NCI-H345 treated with DMSO at 0.1 percent for 48 hours (cell line): ENCODE results near the gene CA10.

ENCODE experiments used
- DNase-seq: peaks from one replicate; lab custom pipeline; 2025; ENCODE audit not compliant: unreplicated experiment; lab: John Stamatoyannopoulos, UW

CA10 gene

DNA sequence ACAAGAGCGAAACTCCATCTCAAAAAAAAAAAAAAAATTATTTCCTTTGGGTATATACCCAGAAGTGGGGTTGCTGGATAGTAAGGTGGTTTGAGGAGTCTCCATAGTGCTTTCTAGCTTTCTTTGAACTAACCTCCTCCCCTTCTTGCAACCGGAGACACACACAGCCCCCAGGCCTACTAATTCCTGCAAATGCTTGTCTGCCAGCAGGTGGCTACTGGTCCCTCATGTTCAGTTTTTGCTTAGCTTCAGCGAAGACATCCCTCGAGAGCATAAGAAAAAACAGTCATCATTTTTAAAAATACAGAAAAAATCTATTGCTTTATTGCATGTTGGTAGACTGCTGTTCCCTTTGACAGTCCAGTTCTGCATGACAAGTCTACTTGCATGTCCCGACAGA lies 459.2 kb downstream of the CA10 start:
- DNase-seq = no peak

DNA sequence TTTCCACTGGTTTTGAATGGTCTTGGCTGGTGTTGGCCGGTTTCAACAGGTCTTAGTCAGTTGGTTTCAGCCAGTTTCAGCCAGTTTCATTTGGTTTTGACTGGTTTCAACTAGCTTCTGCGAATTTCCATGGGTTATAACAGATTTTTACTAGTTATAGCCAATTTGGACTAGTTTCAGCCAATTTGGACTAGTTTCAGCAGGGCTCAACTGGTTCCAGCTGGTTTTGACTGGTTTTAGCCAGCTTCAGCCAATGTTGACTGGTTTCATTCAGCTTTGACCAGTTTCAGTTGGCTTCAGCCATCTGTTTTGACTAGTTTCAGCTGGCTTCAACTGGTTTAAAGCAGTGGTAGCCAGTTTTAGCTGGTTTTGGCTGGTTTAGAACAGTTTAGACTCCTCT lies 465.6 kb downstream of the CA10 start:
- DNase-seq = no peak

DNA sequence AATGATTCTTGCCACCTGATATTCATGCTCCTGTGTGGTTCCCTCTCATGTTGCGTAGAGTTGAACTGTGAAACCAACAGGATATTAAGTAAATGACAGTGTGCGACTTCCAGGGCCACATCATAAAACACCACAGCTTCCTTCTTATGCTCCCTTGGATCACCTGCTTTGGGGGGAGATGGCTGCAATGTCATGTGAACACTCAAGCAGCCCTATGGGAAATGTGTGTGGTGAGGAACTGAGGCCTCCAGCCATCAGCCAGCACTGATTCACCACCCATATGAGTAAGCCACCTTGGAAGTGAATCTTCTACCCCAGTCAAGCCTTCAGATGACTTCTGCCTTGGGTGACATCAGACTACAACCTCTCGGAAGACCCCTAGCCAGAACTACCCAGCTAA lies 470.6 kb downstream of the CA10 start:
- no peak for DNase-seq

DNA sequence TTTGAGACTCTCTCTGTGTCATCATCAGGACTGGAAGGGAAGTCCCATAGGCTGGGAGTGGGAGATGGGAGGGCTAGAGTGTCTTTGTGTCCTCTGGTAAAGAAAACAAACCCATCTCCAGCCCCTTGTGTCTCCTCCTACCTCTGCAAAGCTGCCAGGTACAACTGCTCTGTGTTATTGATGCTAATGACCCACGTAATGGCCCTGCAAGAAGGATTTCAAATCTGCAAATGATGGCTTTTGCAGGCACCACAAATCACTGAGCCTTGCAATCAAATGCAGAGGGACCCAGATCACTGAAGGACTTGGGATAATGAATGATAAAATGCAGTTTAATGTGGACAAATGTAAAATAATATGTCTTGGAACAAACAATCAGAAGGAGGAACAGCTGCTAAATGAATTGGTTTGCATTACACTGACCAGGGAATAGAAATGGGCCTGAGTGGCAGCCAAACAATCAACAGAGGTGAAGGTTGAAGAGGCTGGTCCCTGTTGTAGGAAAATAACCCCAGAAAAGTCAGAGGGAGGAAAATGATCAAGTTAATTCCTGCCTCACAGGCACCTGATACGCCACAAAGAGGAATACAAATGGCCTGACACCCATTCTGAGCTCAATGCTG lies 473.1 kb downstream of the CA10 start:
- no peak for DNase-seq

DNA sequence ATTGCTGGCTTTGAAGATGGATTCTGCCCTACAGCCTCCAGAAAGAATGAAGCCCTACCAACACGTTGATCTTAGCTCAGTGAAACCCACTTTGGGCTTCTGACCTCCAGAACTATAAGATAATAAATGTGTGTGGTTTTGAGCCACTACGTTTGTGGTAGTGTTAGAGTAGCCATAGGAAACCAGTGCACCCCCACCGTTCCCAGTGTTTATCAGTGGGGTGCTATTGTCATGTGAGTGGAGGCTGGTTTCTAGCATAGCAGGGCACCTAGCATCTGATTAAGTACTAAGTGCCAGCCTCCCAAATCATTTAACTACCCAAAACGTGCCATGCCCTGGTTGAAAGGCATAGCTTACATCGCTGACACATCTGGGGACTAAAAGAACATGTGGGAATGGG lies 474.3 kb downstream of the CA10 start:
- no peak for DNase-seq

DNA sequence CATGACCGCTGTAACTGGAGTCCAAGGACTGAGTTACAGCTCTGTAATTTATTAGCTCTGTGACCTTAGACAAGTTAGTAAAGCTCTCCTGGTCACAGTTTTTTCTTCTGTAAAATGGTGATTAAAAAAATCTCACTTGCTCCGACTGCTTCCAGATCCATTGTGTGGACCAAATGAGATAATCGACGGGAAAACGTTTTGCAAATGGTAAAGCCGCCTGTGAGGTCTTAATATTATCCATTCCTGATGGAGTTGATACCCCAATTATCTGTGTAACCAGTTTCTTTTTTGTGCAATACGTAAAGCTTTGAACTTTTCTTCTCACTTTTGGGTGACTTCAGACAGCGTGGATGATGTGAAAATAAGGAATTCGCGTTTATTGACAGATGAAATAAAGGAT lies 475.2 kb downstream of the CA10 start:
- DNase-seq = no peak

DNA sequence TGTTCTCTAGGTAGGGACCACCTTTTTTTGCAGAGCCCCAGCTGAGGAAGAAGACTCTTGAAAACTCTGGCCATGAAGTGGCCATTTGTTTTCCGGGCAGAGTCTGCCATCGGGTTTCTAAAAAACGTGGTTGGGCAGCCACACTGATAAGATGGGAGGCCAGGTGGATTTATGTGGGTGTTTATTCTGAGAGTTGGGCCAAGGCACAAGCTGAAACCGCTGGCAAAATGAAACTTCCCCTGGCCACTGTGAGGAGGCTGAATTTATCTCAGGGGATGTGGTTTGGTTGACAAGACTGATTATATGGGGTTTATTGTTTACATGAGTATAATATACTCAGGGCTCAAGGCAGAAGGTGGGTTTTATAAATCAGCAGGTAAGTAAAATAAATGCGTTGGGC lies 476.4 kb downstream of the CA10 start:
- no peak for DNase-seq

DNA sequence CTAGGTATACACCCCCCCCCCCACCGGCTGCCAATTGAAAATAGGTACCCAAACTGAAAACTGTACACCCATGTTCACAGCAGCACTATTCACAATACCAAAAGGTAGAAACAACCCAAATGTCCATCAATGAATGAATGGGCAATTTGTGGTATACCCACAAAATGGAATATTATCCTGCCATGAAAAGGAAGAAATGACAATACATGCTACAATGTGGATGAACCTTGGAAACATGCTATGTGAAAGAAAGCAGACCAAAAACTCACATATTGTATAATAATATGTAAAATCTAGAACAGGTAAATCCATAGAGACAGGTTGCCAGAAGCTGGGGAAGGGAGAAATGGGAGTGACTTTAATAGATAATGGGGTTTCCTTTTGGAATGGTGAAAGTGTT lies 480.6 kb downstream of the CA10 start:
- DNase-seq = no peak

DNA sequence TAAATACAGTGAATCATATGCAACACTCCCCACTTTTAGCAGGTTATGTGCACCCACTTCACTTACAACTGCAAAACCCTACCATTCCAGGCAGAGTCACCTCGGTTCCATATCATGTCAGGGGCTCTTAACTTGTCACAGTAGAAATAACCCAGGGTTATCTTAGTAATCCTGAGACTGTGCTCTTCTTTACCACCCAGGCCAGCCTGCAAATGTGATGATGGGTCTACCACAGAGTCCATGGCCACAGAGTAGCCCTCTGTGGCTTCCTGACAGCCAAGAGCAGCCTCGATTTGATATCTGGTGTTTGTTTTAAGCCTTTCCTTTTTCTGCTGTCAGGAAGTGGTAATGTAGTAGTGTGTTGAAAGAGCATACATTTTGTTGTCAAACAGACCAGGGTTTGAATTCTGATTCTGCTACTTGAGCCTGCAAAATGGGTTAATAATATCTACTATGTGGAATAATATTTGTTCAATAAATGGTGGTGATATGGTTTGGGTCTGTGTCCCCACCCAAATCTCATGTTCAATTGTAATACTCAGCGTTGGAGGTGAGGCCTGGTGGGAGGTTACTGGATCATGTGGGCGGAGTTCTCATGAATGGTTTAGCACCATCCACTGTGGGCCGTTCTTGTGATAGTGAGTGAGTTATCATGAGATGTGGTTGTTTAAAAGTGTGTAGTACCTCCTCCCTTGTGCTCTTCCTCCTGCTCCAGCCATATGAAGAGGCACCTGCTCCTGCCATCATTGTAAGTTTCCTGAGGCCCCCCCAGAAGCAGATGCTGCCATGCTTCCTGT lies 481.6 kb downstream of the CA10 start:
- no peak for DNase-seq

DNA sequence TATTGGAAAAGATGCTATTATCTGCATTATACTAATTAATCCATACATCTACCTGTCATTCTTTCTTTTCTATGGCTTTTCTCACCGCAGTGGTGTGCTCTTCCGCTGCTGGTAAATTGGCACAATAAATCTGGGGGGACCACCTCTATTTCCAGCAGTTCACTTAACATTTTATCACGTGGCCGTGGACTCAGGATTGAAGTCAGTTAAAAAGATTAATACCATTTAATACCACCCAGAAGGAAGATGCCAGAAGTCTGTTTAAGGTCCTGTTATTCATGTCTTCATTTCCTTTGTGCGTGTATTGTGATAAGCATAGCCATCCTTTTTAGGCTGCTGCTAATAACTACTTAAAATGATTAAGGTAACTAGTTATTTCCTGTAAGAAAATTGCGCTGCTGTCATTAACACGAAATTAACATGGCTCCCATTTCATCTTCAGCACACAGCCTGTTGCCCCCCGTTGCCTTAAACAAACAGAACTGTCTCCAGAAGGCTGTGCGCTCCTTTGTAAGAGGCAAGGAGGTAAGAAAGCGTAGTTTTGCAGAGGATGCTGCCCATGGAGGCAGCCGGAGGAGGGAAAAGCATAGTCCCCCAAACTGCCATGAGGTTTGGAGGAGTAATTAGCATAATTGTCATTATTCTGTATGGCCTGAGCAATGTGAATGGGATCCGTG lies 483.8 kb downstream of the CA10 start:
- no peak for DNase-seq

DNA sequence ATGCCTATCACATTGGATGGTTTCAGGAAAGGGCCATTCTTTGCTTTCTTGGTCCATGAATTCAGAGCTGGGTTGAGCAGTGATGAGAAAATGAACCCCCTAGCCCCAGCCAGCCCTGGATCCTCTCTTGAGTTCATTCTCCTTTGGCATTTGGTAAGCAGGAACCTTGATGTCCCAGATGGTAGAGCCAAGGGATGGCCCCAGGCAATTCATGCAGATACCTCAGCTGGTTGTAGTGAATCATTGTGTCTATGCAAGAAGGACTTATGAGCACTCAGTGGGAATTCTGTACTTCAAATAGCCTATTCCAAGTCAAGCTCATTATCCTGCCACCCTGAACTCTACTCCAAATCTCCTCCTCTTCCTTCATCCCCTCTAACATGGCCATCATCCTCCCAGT lies 485.4 kb downstream of the CA10 start:
- no peak for DNase-seq

DNA sequence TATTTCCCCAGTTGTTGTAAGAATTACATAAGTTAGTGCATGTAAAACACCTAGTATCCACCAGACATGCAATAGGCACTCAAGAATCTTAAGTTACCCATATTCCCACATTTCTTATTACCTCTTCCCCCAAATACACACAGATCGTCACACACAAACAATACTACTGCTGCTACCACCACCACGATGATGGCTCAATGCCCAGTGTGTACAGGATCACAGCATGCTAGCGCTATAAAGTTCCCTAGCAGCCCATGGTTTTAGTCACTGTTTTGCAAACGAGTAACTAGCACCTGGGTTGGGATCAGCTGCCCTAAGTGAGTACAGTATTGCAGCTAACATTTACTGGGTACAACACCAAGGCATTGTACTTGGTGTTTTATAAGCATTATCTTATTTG lies 486.4 kb downstream of the CA10 start:
- DNase-seq = no peak

DNA sequence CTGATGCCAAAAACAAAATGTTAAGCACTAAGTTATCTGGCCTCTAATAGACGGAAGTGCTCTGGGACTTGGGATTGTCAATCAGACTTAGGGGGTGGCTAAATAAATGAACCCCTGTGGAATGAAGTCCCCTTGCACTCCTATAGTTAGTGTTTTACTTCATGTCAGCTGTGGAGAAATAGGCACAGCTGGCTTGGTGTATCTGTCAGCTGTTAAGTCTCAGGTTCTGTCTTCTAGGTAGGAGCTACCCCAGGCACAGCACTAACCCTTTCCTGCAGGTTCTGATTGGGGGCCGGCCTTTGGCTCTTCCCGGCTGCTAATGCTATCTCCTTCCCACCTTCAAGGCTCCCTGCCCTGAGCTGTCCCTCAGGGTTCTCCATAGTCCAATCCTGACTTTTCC lies 487.6 kb downstream of the CA10 start:
- DNase-seq = no peak

DNA sequence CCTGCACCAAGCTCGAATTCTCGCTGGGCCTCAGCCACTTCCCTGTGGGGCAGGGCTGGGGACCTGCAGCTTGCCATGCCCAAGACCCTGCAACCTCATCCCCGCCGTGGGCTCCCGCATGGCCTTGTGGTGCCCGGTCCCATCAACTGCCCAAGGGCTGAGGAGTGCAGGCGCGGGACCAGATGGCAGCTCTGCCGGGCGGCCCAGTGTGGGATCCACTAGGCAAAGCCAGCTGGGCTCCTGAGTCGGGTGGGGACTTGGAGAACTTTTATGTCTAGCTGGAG lies 489.6 kb downstream of the CA10 start:
- DNase-seq = no peak

DNA sequence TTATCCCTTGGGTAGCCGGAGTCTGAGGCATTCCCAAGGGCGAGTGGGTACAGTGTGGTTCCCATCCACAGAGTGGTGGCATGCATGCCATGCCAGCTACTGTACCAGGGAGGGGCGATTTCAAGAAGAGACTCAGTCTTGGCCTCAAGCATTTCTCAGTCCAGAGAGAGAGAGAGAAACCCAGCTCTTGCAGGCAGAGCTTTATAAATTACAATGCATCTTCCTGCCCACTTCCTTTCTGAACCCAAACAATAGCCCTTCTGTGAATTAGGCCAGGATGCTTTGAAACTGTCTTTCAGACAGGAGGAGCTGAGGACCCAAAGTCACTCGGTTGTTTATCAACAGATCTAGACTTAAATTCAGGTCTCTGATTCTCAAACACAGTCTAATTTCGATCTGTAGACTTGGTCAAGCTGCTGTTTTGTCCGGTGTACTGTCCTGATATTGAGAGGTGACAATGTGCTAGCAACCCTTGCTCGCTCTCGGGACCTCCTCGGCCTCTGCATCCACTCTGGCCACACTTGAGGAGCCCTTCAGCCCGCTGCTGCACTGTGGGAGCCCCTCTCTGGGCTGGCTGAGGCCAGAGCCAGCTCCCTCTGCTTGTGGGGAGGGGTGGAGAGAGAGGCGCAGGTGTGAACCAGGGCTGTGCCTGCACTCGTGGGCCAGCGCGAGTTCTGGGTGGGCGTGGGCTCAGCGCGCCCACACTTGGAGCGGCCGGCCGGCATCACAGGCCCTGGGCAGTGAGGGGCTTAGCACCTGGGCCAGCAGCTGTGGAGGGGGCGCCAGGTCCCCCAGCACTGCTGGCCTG lies 490.2 kb downstream of the CA10 start:
- no peak for DNase-seq

DNA sequence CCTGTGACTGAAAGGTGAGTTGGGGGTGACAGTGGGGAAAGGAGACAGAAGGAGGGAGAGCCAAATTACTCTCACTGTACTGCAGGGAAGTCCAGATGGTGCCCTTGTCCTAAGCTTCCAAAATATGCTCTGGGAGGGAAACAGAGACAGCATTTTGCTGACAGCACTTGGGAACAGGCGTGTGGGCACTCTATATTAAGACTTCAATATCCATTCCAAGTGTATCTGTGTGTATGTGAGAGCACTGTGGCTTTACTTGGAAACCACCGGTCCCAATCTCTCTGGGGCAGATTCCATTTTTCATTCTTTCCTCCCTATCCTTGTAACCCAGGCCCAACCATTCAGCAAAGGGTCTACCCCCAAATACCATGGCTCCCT lies 490.8 kb downstream of the CA10 start:
- no peak for DNase-seq

DNA sequence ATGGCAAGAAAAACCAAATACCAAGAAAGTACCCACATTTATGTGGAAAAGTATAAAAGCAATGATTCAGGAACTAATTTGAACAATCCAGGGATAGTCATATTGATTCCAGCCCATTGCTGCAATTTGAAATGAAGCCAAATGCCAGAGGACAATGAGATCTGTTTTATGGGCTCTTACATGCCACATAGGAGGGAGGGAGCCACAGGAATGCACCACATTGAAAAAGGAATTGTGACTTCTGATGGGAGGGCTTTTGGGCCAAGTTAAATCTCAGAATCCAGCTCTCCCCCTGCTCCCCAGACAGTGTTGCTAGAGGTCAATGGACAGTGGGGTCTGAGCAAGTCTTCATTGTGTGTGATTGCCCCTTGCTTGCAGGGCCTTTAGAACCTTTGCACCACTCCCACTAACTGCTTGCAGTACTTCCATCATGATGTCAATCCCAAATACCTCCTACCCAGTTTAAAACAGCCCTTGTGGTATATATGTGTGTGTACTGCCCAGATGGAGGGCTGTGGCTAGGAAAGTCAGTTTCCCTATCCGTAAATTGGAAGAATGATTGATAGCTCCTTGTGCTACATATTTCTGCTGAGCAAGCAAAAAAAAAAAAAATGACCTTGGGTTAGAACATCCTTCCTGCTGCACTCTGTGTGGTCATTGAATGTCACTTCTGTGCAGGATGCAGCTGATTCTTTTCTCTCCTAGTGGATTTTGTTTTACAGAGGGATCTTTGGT lies 491.4 kb downstream of the CA10 start:
- no peak for DNase-seq

DNA sequence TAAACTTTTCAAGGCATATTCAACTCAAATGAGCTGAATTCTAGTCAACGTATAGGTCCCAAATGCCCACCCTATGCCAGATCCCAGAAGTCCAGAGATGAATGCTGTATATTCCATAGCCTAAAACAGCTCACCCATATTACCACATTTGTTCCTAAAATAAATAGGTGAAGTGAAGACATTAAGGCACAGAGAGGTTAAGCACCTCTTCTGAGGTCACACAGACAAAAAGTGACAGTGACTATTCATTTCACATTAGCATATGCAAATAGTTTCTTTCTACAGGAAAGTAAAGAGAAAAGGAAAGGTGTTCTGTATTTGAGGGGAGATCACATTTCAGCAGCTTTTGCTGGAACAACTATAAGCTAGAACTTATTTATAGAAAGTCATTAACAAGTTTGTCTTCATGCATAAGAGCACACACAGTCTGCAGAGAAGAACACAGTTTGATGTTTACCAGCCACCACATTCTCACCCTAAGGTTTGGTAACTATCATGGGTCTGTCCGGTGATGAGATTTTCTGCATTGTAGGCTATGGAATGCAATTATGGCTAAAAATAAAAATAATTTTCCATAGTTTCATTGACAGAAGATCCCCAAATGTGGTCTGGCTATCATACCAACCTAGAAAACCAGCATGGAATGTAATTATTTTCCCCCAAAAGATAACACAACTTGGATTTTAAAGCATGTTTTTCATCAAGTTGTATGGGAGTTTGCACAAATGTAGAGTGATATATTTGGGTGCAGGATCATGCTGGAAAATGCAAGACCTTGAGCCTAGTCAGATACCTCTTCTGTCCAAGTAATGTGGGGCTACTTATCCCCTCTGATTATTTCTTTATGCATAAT lies 496.1 kb downstream of the CA10 start:
- no peak for DNase-seq

DNA sequence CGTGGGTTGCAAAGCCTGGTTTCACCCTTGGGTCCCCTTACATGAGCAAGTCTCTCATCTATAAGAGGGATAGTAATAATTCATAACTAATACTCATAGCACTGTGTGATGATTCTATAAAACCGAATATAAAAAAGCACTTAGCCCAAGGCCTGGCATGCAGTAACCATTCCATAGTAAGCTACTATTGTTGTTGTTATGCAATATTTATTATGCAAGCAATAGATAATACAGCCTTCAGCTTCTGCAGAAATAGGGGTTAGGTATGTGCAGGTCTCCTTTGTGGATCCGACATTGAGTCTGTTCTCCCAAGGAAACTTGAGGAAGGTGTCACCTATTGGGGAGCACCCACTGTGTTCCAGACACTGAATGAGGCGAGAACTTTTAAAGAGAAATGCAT lies 497.1 kb downstream of the CA10 start:
- no peak for DNase-seq

DNA sequence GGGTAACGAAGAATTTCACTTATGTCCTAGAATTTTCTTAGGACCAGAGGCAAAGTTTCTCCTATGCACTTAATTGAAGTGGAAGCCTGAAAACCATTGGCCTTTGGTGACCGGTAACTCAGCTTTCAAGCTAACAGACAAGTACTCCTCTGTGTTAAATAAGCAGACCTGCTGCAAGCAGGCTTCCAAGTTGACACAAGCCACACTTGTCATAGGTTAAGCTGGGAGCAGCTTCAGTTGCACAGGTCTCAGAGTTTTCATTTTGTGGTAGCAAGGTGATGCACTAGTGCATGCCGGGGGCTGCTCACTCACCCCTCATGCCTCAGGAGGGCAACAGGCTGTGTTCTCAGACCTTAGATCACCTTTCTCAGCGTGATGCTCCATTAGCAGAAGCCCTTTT lies 498.2 kb downstream of the CA10 start:
- no peak for DNase-seq
